ENCODE measurements around the gene SYNGR2. TPM values are rescaled to one million over a fixed set of nuclear protein-coding genes. Genes with fewer than 3 reads are reported as not detected.
A peak's percentile ranks its signal among the peaks of the same experiment; 100 is the strongest.

SYNGR2 gene
- total RNA-seq, 1 experiment from 2014 or later = 169 TPM

GRCh38 chr17:78182504-78182903 lies 14.1 kb downstream of the SYNGR2 start:
- Histone ChIP-seq H3K36me3 (ENCODE audit: control insufficient read depth, insufficient read depth, low read length) (no peaks in the 10 kb centered on the region; the same call in 1 of the 2 replicates), H3K4me1 (peaks cover 15% of the 10 kb centered on the region), H3K9me3 (no peaks in the 10 kb centered on the region), H3K27me3 (replicated peaks; ENCODE audit: control insufficient read depth, insufficient read depth, low read length) (no peaks in the 10 kb centered on the region), H3K4me3 (ENCODE audit: low read depth, low read length) (no peak overlapping the region)
- H3K4me1 Mint-ChIP-seq (ENCODE audit: low read depth, unreplicated experiment) = peaks cover 16% of the 10 kb centered on the region
- POLR2A ChIA-PET = interaction anchor here (1.6 kb wide), 1 partner anchor 13 kb away, joined by 3 read pairs; no protein-coding TSS in a partner anchor
- H3K4me3 Mint-ChIP-seq (ENCODE audit: unreplicated experiment) = no peak overlapping the region
- CTCF ChIA-PET = interaction anchor here (0.5 kb wide), 1 partner anchor 65 kb away, joined by 4 read pairs; no protein-coding TSS in a partner anchor
- no peak overlapping the region for H3K27ac Mint-ChIP-seq (ENCODE audit: unreplicated experiment)
- H3K27me3 Mint-ChIP-seq (ENCODE audit: insufficient read depth, unreplicated experiment) = no peaks in the 10 kb centered on the region
- DNase-seq = no peak
- H3K9me3 Mint-ChIP-seq (ENCODE audit: unreplicated experiment) = no peaks in the 10 kb centered on the region
- intact Hi-C loops (cut with micrococcal nuclease; ENCODE audit: unreplicated experiment) = no loop called here
- peaks cover 94% of the 10 kb centered on the region for H3K36me3 Mint-ChIP-seq (ENCODE audit: insufficient read depth, unreplicated experiment)
- TF ChIP-seq, protein P1, sequence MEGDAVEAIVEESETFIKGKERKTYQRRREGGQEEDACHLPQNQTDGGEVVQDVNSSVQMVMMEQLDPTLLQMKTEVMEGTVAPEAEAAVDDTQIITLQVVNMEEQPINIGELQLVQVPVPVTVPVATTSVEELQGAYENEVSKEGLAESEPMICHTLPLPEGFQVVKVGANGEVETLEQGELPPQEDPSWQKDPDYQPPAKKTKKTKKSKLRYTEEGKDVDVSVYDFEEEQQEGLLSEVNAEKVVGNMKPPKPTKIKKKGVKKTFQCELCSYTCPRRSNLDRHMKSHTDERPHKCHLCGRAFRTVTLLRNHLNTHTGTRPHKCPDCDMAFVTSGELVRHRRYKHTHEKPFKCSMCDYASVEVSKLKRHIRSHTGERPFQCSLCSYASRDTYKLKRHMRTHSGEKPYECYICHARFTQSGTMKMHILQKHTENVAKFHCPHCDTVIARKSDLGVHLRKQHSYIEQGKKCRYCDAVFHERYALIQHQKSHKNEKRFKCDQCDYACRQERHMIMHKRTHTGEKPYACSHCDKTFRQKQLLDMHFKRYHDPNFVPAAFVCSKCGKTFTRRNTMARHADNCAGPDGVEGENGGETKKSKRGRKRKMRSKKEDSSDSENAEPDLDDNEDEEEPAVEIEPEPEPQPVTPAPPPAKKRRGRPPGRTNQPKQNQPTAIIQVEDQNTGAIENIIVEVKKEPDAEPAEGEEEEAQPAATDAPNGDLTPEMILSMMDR (IDR thresholded peaks at IDR 0.05; ENCODE audit: insufficient read depth in 1 of 2, low read depth in 1 of 2, low read length in 1 of 2, severe bottlenecking in 1 of 2, unreplicated experiment in 1 of 2) = no peak
- no TSS peak for BruUV-seq (replicated peaks)

- H3K4me3 Mint-ChIP-seq (ENCODE audit: unreplicated experiment) = peak overlapping the region; percentile 47
These were observed 15.5 kb downstream of the SYNGR2 start for GRCh38 chr17:78183916-78184315.

GRCh38 chr17:78184351-78184750 lies 16.0 kb downstream of the SYNGR2 start:
- POLR2A ChIA-PET = interaction anchor here (0.6 kb wide), 1 partner anchor 22 kb away, joined by 3 read pairs; no protein-coding TSS in a partner anchor
- no peaks in the 10 kb centered on the region for H3K27me3 Mint-ChIP-seq (ENCODE audit: insufficient read depth, unreplicated experiment)
- H3K9me3 ChIP-seq = no peaks in the 10 kb centered on the region
- no peaks in the 10 kb centered on the region for H3K9me3 Mint-ChIP-seq (ENCODE audit: unreplicated experiment)
- H3K27me3 ChIP-seq (replicated peaks; ENCODE audit: control insufficient read depth, insufficient read depth, low read length) = no peaks in the 10 kb centered on the region
- H3K4me3 Mint-ChIP-seq (ENCODE audit: unreplicated experiment) = peak overlapping the region; percentile 72
- CTCF ChIA-PET = interaction anchor here (0.6 kb wide), 1 partner anchor 1964 kb away, joined by 3 read pairs; no protein-coding TSS in a partner anchor
- peak overlapping the region; percentile 41 for H3K27ac Mint-ChIP-seq (ENCODE audit: unreplicated experiment)
- intact Hi-C loops (cut with micrococcal nuclease; ENCODE audit: unreplicated experiment) = no loop called here
- H3K4me1 Mint-ChIP-seq (ENCODE audit: low read depth, unreplicated experiment) = peaks cover 22% of the 10 kb centered on the region
- DNase-seq = no peak
- TF ChIP-seq, protein P1 (IDR thresholded peaks at IDR 0.05; ENCODE audit: insufficient read depth in 1 of 2, low read depth in 1 of 2, low read length in 1 of 2, severe bottlenecking in 1 of 2, unreplicated experiment in 1 of 2) = no peak
- H3K36me3 Mint-ChIP-seq (ENCODE audit: insufficient read depth, unreplicated experiment) = peaks cover 83% of the 10 kb centered on the region
- H3K4me1 ChIP-seq = peaks cover 15% of the 10 kb centered on the region
- no peaks in the 10 kb centered on the region; the same call in 1 of the 2 replicates for H3K36me3 ChIP-seq (ENCODE audit: control insufficient read depth, insufficient read depth, low read length)
- no TSS peak for BruUV-seq (replicated peaks)
- no peak overlapping the region for H3K4me3 ChIP-seq (ENCODE audit: low read depth, low read length)

More at GRCh38 chr17:78183916-78184315, 15.5 kb downstream of the SYNGR2 start:
- H3K4me1 ChIP-seq = peaks cover 15% of the 10 kb centered on the region
- no TSS peak for BruUV-seq (replicated peaks)
- Mint-ChIP-seq H3K36me3 (ENCODE audit: insufficient read depth, unreplicated experiment) (peaks cover 88% of the 10 kb centered on the region), H3K9me3 (ENCODE audit: unreplicated experiment) (no peaks in the 10 kb centered on the region), H3K4me1 (ENCODE audit: low read depth, unreplicated experiment) (peaks cover 22% of the 10 kb centered on the region), H3K27me3 (ENCODE audit: insufficient read depth, unreplicated experiment) (no peaks in the 10 kb centered on the region), H3K27ac (ENCODE audit: unreplicated experiment) (peak overlapping the region; percentile 41)
- H3K4me3 ChIP-seq (ENCODE audit: low read depth, low read length) = no peak overlapping the region
- intact Hi-C loops (cut with micrococcal nuclease; ENCODE audit: unreplicated experiment) = no loop called here
- POLR2A ChIA-PET = interaction anchor here (0.6 kb wide), 1 partner anchor 21 kb away, joined by 3 read pairs; no protein-coding TSS in a partner anchor
- DNase-seq = no peak
- no peaks in the 10 kb centered on the region for H3K27me3 ChIP-seq (replicated peaks; ENCODE audit: control insufficient read depth, insufficient read depth, low read length)
- TF ChIP-seq, protein P1 (IDR thresholded peaks at IDR 0.05; ENCODE audit: insufficient read depth in 1 of 2, low read depth in 1 of 2, low read length in 1 of 2, severe bottlenecking in 1 of 2, unreplicated experiment in 1 of 2) = no peak
- H3K9me3 ChIP-seq = no peaks in the 10 kb centered on the region
- CTCF ChIA-PET = interaction anchor here (0.6 kb wide), 1 partner anchor 1964 kb away, joined by 3 read pairs; no protein-coding TSS in a partner anchor
- H3K36me3 ChIP-seq (ENCODE audit: control insufficient read depth, insufficient read depth, low read length) = no peaks in the 10 kb centered on the region; the same call in 1 of the 2 replicates
